HEK293 (cell line): ENCODE results near the gene SH3BGRL3.

Source experiments
- CTCF ChIA-PET: fragments of 350-600 bp; formaldehyde crosslinking; extraction: SDS; loops from one replicate; lab custom pipeline; 2021; ENCODE audit warnings: antibody characterized with exemption; lab: Yijun Ruan, JAX
- POLR2A ChIA-PET: fragments of 300-600 bp; formaldehyde crosslinking; extraction: SDS; loops from one replicate; lab custom pipeline; 2020; ENCODE audit warnings: antibody characterized with exemption, inconsistent platforms; lab: Yijun Ruan, JAX
- H3K27ac ChIP-seq: fragments of 200-500 bp; sonication (Bioruptor generic); 2 replicates; pipeline ENCODE4 v1.5.1; 2014; ENCODE audit warnings: low read depth, low read length, control low read depth, inconsistent platforms; ENCODE audit errors: extremely low read depth
- H3K36me3 ChIP-seq, 2 experiments: fragments of 200-500 bp in 1 of 2; sonication (Bioruptor generic) in 1 of 2; 1 replicate in 1 of 2; 2 replicates in 1 of 2; pipeline ENCODE4 v1.5.1; 2014 to 2017; ENCODE audit warnings: inconsistent platforms in 2 of 2, low read length in 2 of 2; ENCODE audit not compliant: control insufficient read depth in 2 of 2, insufficient read depth in 1 of 2
- H3K4me1 ChIP-seq: fragments of 200-500 bp; sonication (Bioruptor generic); 2 replicates; pipeline ENCODE4 v1.5.1; 2014; ENCODE audit warnings: mild to moderate bottlenecking, low read length, inconsistent platforms; ENCODE audit not compliant: control insufficient read depth, insufficient read depth
- H3K4me3 ChIP-seq: 2 replicates; pipeline ENCODE4 v1.5.1; 2011; ENCODE audit warnings: low read depth, mild to moderate bottlenecking, control low read depth, low read length, moderate library complexity
- H3K9me3 ChIP-seq: fragments of 200-500 bp; sonication (Bioruptor generic); 2 replicates; pipeline ENCODE4 v1.5.1; 2014; ENCODE audit warnings: low read depth, low read length, inconsistent platforms; ENCODE audit not compliant: control insufficient read depth, insufficient read depth
- FEZF1 ChIP-seq: fragments of 450-650 bp; formaldehyde crosslinking; IDR thresholded peaks from 2 replicates; pipeline ENCODE4 v1.5.1; 2016; ENCODE audit warnings: missing biosample characterization, missing genetic modification characterization
- KLF1 ChIP-seq: fragments of 450-650 bp; formaldehyde crosslinking; IDR thresholded peaks from 2 replicates; pipeline ENCODE4 v1.5.1; 2016; ENCODE audit warnings: missing biosample characterization, missing genetic modification characterization
- SCRT1 ChIP-seq: fragments of 450-650 bp; formaldehyde crosslinking; IDR thresholded peaks from 2 replicates; pipeline ENCODE4 v1.5.1; 2016; ENCODE audit warnings: missing biosample characterization, missing genetic modification characterization, borderline replicate concordance
- ZBTB1 ChIP-seq: fragments of 450-650 bp; formaldehyde crosslinking; IDR thresholded peaks from 2 replicates; pipeline ENCODE4 v1.5.1; 2016; ENCODE audit warnings: missing biosample characterization, missing genetic modification characterization
- ZBTB48 ChIP-seq: fragments of 450-650 bp; formaldehyde crosslinking; IDR thresholded peaks from 2 replicates; pipeline ENCODE4 v1.5.1; 2016; ENCODE audit warnings: missing biosample characterization, missing genetic modification characterization
- ZIC2 ChIP-seq: fragments of 450-650 bp; formaldehyde crosslinking; IDR thresholded peaks from 2 replicates; pipeline ENCODE4 v1.5.1; 2016; ENCODE audit warnings: missing biosample characterization, missing genetic modification characterization
- ZNF10 ChIP-seq: fragments of 450-650 bp; formaldehyde crosslinking; IDR thresholded peaks from 2 replicates; pipeline ENCODE4 v1.5.1; 2017; ENCODE audit warnings: missing biosample characterization, missing genetic modification characterization
- ZNF157 ChIP-seq: fragments of 450-650 bp; formaldehyde crosslinking; IDR thresholded peaks from 2 replicates; pipeline ENCODE4 v1.5.1; 2016; ENCODE audit warnings: missing biosample characterization, missing genetic modification characterization
- ZNF221 ChIP-seq: fragments of 450-650 bp; formaldehyde crosslinking; IDR thresholded peaks from 2 replicates; pipeline ENCODE4 v1.5.1; 2017; ENCODE audit warnings: missing biosample characterization, missing genetic modification characterization, borderline replicate concordance
- ZNF223 ChIP-seq: fragments of 450-650 bp; formaldehyde crosslinking; IDR thresholded peaks from 2 replicates; pipeline ENCODE4 v1.5.1; 2016; ENCODE audit warnings: missing biosample characterization, missing genetic modification characterization
- ZNF354C ChIP-seq: fragments of 450-650 bp; formaldehyde crosslinking; IDR thresholded peaks from 2 replicates; pipeline ENCODE4 v1.5.1; 2016; ENCODE audit warnings: missing biosample characterization, missing genetic modification characterization, low read depth, borderline replicate concordance
- ZNF366 ChIP-seq: fragments of 450-650 bp; formaldehyde crosslinking; conservative IDR thresholded peaks from 2 replicates; pipeline ENCODE4 v1.5.1; 2016; ENCODE audit warnings: missing biosample characterization, missing genetic modification characterization
- ZNF510 ChIP-seq: fragments of 450-650 bp; formaldehyde crosslinking; IDR thresholded peaks from 2 replicates; pipeline ENCODE4 v1.5.1; 2018; ENCODE audit warnings: mild to moderate bottlenecking, missing genetic modification characterization, missing biosample characterization; ENCODE audit not compliant: insufficient replicate concordance
- ZNF555 ChIP-seq: fragments of 450-650 bp; formaldehyde crosslinking; conservative IDR thresholded peaks from 2 replicates; pipeline ENCODE4 v1.5.1; 2017; ENCODE audit warnings: missing biosample characterization, mild to moderate bottlenecking, missing genetic modification characterization, inconsistent platforms
- ZNF76 ChIP-seq: fragments of 450-650 bp; formaldehyde crosslinking; IDR thresholded peaks from 2 replicates; pipeline ENCODE4; 2016; ENCODE audit warnings: low read depth, missing biosample characterization, missing genetic modification characterization, borderline replicate concordance
- ZNF785 ChIP-seq: fragments of 450-650 bp; formaldehyde crosslinking; IDR thresholded peaks from 2 replicates; pipeline ENCODE4 v1.5.1; 2016; ENCODE audit warnings: missing biosample characterization, missing genetic modification characterization
- ZNF791 ChIP-seq: fragments of 450-650 bp; formaldehyde crosslinking; IDR thresholded peaks from 2 replicates; pipeline ENCODE4 v1.5.1; 2016; ENCODE audit warnings: missing biosample characterization, missing genetic modification characterization
- ZSCAN30 ChIP-seq: fragments of 450-650 bp; IDR thresholded peaks from 2 replicates; pipeline ENCODE4 v1.5.1; 2018; ENCODE audit warnings: missing biosample characterization, mild to moderate bottlenecking, missing genetic modification characterization, moderate library complexity
- TF ChIP-seq, protein P1 (sequence below): fragments of 450-650 bp; formaldehyde crosslinking; IDR thresholded peaks from 2 replicates; pipeline ENCODE4 v1.5.1; 2017; ENCODE audit warnings: missing biosample characterization, mild to moderate bottlenecking, missing genetic modification characterization, moderate library complexity
- TF ChIP-seq, protein P2 (sequence below): fragments of 450-650 bp; formaldehyde crosslinking; IDR thresholded peaks from 2 replicates; pipeline ENCODE4 v1.5.1; 2016; ENCODE audit warnings: missing biosample characterization, missing genetic modification characterization
- TF ChIP-seq, protein P3 (sequence below): fragments of 450-650 bp; formaldehyde crosslinking; IDR thresholded peaks from 2 replicates; pipeline ENCODE4 v1.5.1; 2016; ENCODE audit warnings: missing biosample characterization, missing genetic modification characterization
- TF ChIP-seq, protein P4 (sequence below): fragments of 450-650 bp; formaldehyde crosslinking; IDR thresholded peaks from 2 replicates; pipeline ENCODE4 v1.5.1; 2017; ENCODE audit warnings: missing biosample characterization, missing genetic modification characterization
- TF ChIP-seq, protein P5 (sequence below): fragments of 450-650 bp; formaldehyde crosslinking; IDR thresholded peaks from 2 replicates; pipeline ENCODE4 v1.5.1; 2016; ENCODE audit warnings: missing biosample characterization, missing genetic modification characterization

Gene SH3BGRL3

DNA sequence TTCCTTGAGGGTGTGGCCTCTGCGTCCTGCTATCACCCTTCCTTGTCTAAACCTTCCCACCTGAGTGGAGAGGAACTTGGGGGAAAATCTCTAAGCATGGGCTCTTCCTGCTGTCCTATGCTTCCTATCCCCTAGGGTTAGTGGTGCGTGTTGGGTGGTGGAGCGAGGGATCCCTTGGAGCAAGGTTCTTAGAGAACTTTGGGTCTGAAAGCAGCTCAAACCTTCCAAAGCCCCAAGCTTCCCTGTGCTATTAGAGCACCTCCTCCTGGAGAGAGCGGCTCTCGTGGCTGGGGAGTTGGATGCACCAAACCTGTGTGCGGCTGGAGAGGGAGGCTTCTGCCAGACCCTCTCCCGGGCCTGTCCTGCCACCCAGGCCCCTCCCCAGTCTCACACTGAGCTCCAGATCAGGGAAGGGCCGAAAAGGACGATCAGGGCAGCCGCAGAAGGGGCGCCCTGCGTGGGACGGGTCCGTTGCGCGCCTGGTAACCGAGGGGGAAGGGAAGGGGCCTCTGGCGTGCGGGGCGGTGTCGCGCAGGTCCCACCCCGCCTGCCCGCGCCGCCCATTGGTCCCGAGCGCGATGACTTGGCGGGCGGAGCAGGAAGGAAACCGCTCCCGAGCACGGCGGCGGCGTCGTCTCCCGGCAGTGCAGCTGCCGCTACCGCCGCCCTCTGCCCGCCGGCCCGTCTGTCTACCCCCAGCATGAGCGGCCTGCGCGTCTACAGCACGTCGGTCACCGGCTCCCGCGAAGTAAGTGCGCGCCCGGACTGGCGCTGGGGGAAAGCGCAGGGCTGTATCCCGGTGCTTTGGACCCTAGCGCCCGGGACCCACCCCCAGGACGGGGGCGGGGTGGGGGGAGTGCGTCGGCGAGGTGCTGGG is at the start of gene SH3BGRL3:
Gene SH3BGRL3 (plus strand): TSS at position 631 of the 877 bp plus-strand sequence. CDS start 70 bp downstream, at position 701.
- Histone ChIP-seq H3K4me3 (peak within 1 kb of the TSS; percentile 63), H3K4me1 (0 out of 2 replicates have a peak, but pooled peaks cover 3% of the 10 kb centered on the region), H3K9me3 (no peaks in the 10 kb centered on the region), H3K27ac (0 out of 2 replicates have a peak within 1 kb of the TSS, but pooled peaks have one; percentile 7), H3K36me3 (peaks cover 4 to 64% of the 10 kb centered on the region in 2 experiments; a peak in 1 of 3 replicates)
- ChIA-PET POLR2A (interaction anchor here (1.0 to 1.8 kb wide), 4 partner anchors 38 to 168 kb away, joined by 4 to 6 read pairs (median 5); partner anchors contain the start of genes CD52, DHDDS and PDIK1L), CTCF (interaction anchor here (0.5 to 3.6 kb wide), 16 partner anchors 10 to 175 kb away, joined by 3 to 30 read pairs (median 4); no protein-coding TSS in a partner anchor)
- TF ChIP-seq ZNF791 (no peak), ZNF10 (tag by site-specific recombination) (no peak; the same call in 1 of the 2 replicates), ZBTB1 (tag by site-specific recombination) (0 out of 2 replicates have a peak, but pooled peaks have one; percentile 10), ZNF366 (tag by site-specific recombination) (no peak), ZNF785 (tag by site-specific recombination) (peak; percentile 90), ZNF354C (tag by site-specific recombination) (no peak), ZNF555 (tag by site-specific recombination) (no peak), ZNF157 (no peak), SCRT1 (no peak), ZBTB48 (tag by site-specific recombination) (0 out of 2 replicates have a peak, but pooled peaks have one; percentile 60), ZNF221 (no peak), ZNF223 (no peak), ZNF510 (no peak), ZNF76 (tag by site-specific recombination) (peak; percentile 42; the same call in 1 of the 2 replicates), ZSCAN30 (tag by site-specific recombination) (peak; percentile 56; the same call in 1 of the 2 replicates), KLF1 (tag by site-specific recombination) (peak; percentile 88), ZIC2 (tag by site-specific recombination) (peak; percentile 37), FEZF1 (0 out of 2 replicates have a peak, but pooled peaks have one; percentile 8)
- TF ChIP-seq, protein P1, sequence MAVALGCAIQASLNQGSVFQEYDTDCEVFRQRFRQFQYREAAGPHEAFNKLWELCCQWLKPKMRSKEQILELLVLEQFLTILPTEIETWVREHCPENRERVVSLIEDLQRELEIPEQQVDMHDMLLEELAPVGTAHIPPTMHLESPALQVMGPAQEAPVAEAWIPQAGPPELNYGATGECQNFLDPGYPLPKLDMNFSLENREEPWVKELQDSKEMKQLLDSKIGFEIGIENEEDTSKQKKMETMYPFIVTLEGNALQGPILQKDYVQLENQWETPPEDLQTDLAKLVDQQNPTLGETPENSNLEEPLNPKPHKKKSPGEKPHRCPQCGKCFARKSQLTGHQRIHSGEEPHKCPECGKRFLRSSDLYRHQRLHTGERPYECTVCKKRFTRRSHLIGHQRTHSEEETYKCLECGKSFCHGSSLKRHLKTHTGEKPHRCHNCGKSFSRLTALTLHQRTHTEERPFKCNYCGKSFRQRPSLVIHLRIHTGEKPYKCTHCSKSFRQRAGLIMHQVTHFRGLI, result no peak
- TF ChIP-seq, protein P2, sequence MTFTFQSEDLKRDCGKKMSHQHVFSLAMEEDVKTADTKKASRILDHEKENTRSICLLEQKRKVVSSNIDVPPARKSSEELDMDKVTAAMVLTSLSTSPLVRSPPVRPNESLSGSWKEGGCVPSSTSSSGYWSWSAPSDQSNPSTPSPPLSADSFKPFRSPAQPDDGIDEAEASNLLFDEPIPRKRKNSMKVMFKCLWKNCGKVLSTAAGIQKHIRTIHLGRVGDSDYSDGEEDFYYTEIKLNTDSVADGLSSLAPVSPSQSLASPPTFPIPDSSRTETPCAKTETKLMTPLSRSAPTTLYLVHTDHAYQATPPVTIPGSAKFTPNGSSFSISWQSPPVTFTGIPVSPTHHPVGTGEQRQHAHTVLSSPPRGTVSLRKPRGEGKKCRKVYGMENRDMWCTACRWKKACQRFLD (tag by site-specific recombination), result no peak
- TF ChIP-seq, protein P3, sequence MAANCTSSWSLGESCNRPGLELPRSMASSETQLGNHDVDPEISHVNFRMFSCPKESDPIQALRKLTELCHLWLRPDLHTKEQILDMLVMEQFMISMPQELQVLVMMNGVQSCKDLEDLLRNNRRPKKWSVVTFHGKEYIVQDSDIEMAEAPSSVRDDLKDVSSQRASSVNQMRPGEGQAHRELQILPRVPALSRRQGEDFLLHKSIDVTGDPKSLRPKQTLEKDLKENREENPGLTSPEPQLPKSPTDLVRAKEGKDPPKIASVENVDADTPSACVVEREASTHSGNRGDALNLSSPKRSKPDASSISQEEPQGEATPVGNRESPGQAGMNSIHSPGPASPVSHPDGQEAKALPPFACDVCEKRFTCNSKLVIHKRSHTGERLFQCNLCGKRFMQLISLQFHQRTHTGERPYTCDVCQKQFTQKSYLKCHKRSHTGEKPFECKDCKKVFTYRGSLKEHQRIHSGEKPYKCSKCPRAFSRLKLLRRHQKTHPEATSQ (tag by site-specific recombination), result 0 out of 2 replicates have a peak, but pooled peaks have one; percentile 46
- TF ChIP-seq, protein P4, sequence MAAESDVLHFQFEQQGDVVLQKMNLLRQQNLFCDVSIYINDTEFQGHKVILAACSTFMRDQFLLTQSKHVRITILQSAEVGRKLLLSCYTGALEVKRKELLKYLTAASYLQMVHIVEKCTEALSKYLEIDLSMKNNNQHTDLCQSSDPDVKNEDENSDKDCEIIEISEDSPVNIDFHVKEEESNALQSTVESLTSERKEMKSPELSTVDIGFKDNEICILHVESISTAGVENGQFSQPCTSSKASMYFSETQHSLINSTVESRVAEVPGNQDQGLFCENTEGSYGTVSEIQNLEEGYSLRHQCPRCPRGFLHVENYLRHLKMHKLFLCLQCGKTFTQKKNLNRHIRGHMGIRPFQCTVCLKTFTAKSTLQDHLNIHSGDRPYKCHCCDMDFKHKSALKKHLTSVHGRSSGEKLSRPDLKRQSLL (tag by site-specific recombination), result 0 out of 2 replicates have a peak, but pooled peaks have one; percentile 9
- TF ChIP-seq, protein P5, sequence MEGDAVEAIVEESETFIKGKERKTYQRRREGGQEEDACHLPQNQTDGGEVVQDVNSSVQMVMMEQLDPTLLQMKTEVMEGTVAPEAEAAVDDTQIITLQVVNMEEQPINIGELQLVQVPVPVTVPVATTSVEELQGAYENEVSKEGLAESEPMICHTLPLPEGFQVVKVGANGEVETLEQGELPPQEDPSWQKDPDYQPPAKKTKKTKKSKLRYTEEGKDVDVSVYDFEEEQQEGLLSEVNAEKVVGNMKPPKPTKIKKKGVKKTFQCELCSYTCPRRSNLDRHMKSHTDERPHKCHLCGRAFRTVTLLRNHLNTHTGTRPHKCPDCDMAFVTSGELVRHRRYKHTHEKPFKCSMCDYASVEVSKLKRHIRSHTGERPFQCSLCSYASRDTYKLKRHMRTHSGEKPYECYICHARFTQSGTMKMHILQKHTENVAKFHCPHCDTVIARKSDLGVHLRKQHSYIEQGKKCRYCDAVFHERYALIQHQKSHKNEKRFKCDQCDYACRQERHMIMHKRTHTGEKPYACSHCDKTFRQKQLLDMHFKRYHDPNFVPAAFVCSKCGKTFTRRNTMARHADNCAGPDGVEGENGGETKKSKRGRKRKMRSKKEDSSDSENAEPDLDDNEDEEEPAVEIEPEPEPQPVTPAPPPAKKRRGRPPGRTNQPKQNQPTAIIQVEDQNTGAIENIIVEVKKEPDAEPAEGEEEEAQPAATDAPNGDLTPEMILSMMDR (tag by site-specific recombination), result peak; percentile 92
